Ascending aorta (tissue), 2 donors: ENCODE data around the gene IL2RA. TPM values are rescaled to one million over a fixed set of nuclear protein-coding genes. Genes with fewer than 3 reads are reported as not detected.

ENCODE experiments used
- DNase-seq, 2 donors: peaks; one replicate each; pipeline ENCODE4 v3.0.0-alpha.2; 2019; ENCODE audit warnings: low spot score in 2 of 2
- H3K27ac ChIP-seq, 2 donors: fragments of 200-600 bp; sonication (generic); one replicate each; pipeline ENCODE4 v1.5.1; 2016 to 2017; ENCODE audit warnings: mild to moderate bottlenecking in 1 of 2
- H3K27me3 ChIP-seq: fragments of 200-600 bp; sonication (generic); one replicate; pipeline ENCODE4 v1.5.1; 2017
- H3K36me3 ChIP-seq, 2 donors: fragments of 200-600 bp; sonication (generic); one replicate each; pipeline ENCODE4 v1.5.1; 2016
- H3K4me1 ChIP-seq, 2 donors: fragments of 200-600 bp; sonication (generic); one replicate each; pipeline ENCODE4 v1.5.1; 2016 to 2017; ENCODE audit warnings: mild to moderate bottlenecking in 1 of 2
- H3K4me3 ChIP-seq, 2 donors: fragments of 200-600 bp; sonication (generic); one replicate each; pipeline ENCODE4 v1.5.1; 2016 to 2017; ENCODE audit warnings: mild to moderate bottlenecking in 1 of 2
- H3K9me3 ChIP-seq, 2 donors: fragments of 200-600 bp; sonication (generic); one replicate each; pipeline ENCODE4 v1.5.1; 2016
- CTCF ChIP-seq, 3 experiments: fragments of 200-600 bp in 2 of 3; fragments of 450-650 bp in 1 of 3; sonication (generic) in 2 of 3; IDR thresholded peaks; one replicate each; pipeline ENCODE4 v1.5.1; 2016 to 2019; ENCODE audit warnings: antibody characterized with exemption in 3 of 3, mild to moderate bottlenecking in 1 of 3, moderate library complexity in 1 of 3
- intact Hi-C: fragments of 100-400 bp; cut with DNase I; formaldehyde crosslinking; loops from one replicate; pipeline ENCODE4 v1.15.1; 2023
- total RNA-seq: library from RNA; depleted of rRNA; stranded (reverse); fragments of >200 nt; gene quantifications from one replicate; pipeline ENCODE4 v1.1.0, GENCODE V29; 2016

Gene IL2RA
- total RNA-seq, 1 donor from 2014 or later, result not detected

- H3K9me3 ChIP-seq, result no peaks in the 10 kb centered on the region
- DNase-seq, result no peak
- H3K4me3 ChIP-seq, result no peak overlapping the region
- H3K4me1 ChIP-seq, result peaks cover 0 to 8% of the 10 kb centered on the region in 2 donors
- H3K27me3 ChIP-seq, result no peaks in the 10 kb centered on the region
- TF ChIP-seq CTCF (IDR thresholded peaks at IDR 0.05), result no peak
- H3K36me3 ChIP-seq, result peaks cover 17 to 24% of the 10 kb centered on the region in 2 donors
- intact Hi-C loops, result no loop called here
- H3K27ac ChIP-seq, result no peak overlapping the region
Measured at GRCh38 chr10:6095810-6096570, 33.8 kb upstream of the IL2RA start.

- DNase-seq, result no peak
- intact Hi-C loops, result no loop called here
- Histone ChIP-seq H3K36me3 (peaks cover 7 to 8% of the 10 kb centered on the region in 2 donors), H3K27me3 (no peaks in the 10 kb centered on the region), H3K9me3 (no peaks in the 10 kb centered on the region), H3K27ac (no peak overlapping the region), H3K4me3 (no peak overlapping the region), H3K4me1 (peaks cover 4 to 23% of the 10 kb centered on the region in 2 donors)
- TF ChIP-seq CTCF (IDR thresholded peaks at IDR 0.05), result no peak
Measured at GRCh38 chr10:6092731-6093130, 30.6 kb upstream of the IL2RA start.

GRCh38 chr10:6091630-6092029 is 29.5 kb upstream of the IL2RA start:
- Histone ChIP-seq H3K4me1 (peaks cover 4 to 23% of the 10 kb centered on the region in 2 donors), H3K27me3 (no peaks in the 10 kb centered on the region), H3K4me3 (no peak overlapping the region), H3K9me3 (no peaks in the 10 kb centered on the region), H3K36me3 (no peaks in the 10 kb centered on the region), H3K27ac (no peak overlapping the region)
- intact Hi-C loops, result no loop called here
- DNase-seq, result no peak
- TF ChIP-seq CTCF (IDR thresholded peaks at IDR 0.05), result no peak

GRCh38 chr10:6089334-6090219 is 27.4 kb upstream of the IL2RA start:
- Histone ChIP-seq H3K27me3 (no peaks in the 10 kb centered on the region), H3K9me3 (no peaks in the 10 kb centered on the region), H3K27ac (peak overlapping the region; percentile 71 to 84), H3K4me3 (peak overlapping the region; percentile 71 to 96), H3K36me3 (no peaks in the 10 kb centered on the region), H3K4me1 (peaks cover 4 to 27% of the 10 kb centered on the region in 2 donors)
- intact Hi-C loops, result loop anchor here (2.0 kb wide), 2 partner anchors 113 to 277 kb away; partner anchors contain the start of genes GDI2 and PFKFB3
- TF ChIP-seq CTCF (IDR thresholded peaks at IDR 0.05), result no peak
- DNase-seq, result no peak

- peak; percentile 86 to 99 for DNase-seq
- H3K36me3 ChIP-seq, result no peaks in the 10 kb centered on the region
- peak within 1 kb of the TSS; percentile 71 to 96 for H3K4me3 ChIP-seq
- peaks cover 4 to 27% of the 10 kb centered on the region in 2 donors for H3K4me1 ChIP-seq
- H3K27me3 ChIP-seq, result no peaks in the 10 kb centered on the region
- intact Hi-C loops, result loop anchor here (1.0 to 2.0 kb wide), 5 partner anchors 114 to 312 kb away; partner anchors contain the start of genes FBH1, GDI2 and PFKFB3
- TF ChIP-seq CTCF (IDR thresholded peaks at IDR 0.05), result peak; percentile 99 to 100 (median 100)
- no peaks in the 10 kb centered on the region for H3K9me3 ChIP-seq
- peak within 1 kb of the TSS; percentile 71 to 84 for H3K27ac ChIP-seq
Measured at GRCh38 chr10:6088721-6089333, 26.7 kb upstream of the IL2RA start, which contains the start of gene RBM17. RBM17 (plus strand) TSS chr10:6089034; CDS start chr10:6097066, 8,032 bp downstream.
